Vagina (tissue), 2 donors: ENCODE results near the gene POLK. TPM values are rescaled to one million over a fixed set of nuclear protein-coding genes. Genes with fewer than 3 reads are reported as not detected.
"Not testable (repeated sequence)": the region's sequence is repeated elsewhere in the genome, so short reads cannot be mapped to it uniquely, and the experiment has no call there.

Source experiments
- DNase-seq, 2 donors: peaks; one replicate each; pipeline ENCODE4 v3.0.0-alpha.2; 2017; ENCODE audit errors: extremely low spot score in 2 of 2
- H3K27ac ChIP-seq: fragments of 200-600 bp; sonication (generic); one replicate; pipeline ENCODE4 v1.5.1; 2019
- H3K27me3 ChIP-seq: fragments of 200-600 bp; sonication (generic); one replicate; pipeline ENCODE4 v1.5.1; 2019
- H3K36me3 ChIP-seq, 2 donors: fragments of 200-600 bp; sonication (generic); one replicate each; pipeline ENCODE4 v1.5.1; 2017 to 2019
- H3K4me1 ChIP-seq: fragments of 200-600 bp; sonication (generic); one replicate; pipeline ENCODE4 v1.5.1; 2019
- H3K4me3 ChIP-seq, 2 donors: fragments of 200-600 bp; sonication (generic); 1 replicate in 1 of 2; 2 replicates in 1 of 2; pipeline ENCODE4 v1.5.1; 2016 to 2019
- H3K9me3 ChIP-seq: fragments of 200-600 bp; sonication (generic); one replicate; pipeline ENCODE4 v1.5.1; 2019
- POLR2A ChIP-seq, 2 donors: fragments of 450-650 bp; IDR thresholded peaks; one replicate each; pipeline ENCODE4 v1.6.1; 2017; ENCODE audit warnings: antibody characterized with exemption in 2 of 2, mild to moderate bottlenecking in 2 of 2, moderate library complexity in 2 of 2
- POLR2AphosphoS5 ChIP-seq, 2 donors: sonication (generic); formaldehyde crosslinking; IDR thresholded peaks; one replicate each; pipeline ENCODE4 v1.9.0; 2017; ENCODE audit warnings: antibody characterized with exemption in 2 of 2, mild to moderate bottlenecking in 2 of 2, low read depth in 1 of 2; ENCODE audit not compliant: insufficient read depth in 1 of 2
- intact Hi-C: fragments of 100-400 bp; cut with DNase I; formaldehyde crosslinking; loops from one replicate; pipeline ENCODE4 v1.15.1; 2023
- total RNA-seq: library from RNA; depleted of rRNA; stranded (reverse); fragments of >200 nt; gene quantifications from one replicate; pipeline ENCODE4 v1.2.3, GENCODE V29; 2016
- TF ChIP-seq, protein P1 (sequence below), 3 experiments: fragments of 450-650 bp in 2 of 3; fragments of 200-600 bp in 1 of 3; sonication (generic) in 1 of 3; IDR thresholded peaks; one replicate each; pipeline ENCODE4 v1.5.1; 2017 to 2019; ENCODE audit warnings: antibody characterized with exemption in 3 of 3, mild to moderate bottlenecking in 2 of 3, moderate library complexity in 2 of 3

Gene POLK
- total RNA-seq, 1 donor from 2014 or later, result 31.4 TPM

DNA sequence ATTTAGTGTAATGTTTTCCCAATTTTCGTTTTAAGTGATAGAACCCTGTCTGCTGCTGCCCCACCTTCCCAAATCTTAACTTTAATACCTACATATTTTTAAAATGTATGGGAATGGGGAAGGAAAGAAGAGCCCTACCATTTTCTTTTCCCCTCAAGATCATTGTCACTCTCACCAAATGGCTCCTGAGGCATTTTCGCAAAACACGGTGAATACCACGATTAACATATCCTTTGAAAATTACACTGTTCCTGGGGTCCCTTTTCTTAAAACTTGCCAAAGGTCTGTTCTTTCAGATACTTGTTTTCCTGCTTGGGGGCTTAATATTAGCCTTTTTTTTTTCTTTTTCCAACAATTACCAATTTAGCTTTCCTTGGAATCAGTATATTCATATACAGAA, 36.3 kb upstream of the POLK start:
- TF ChIP-seq POLR2AphosphoS5 (IDR thresholded peaks at IDR 0.05; ENCODE audit: insufficient read depth in 1 of 2, low read depth in 1 of 2), result no peak
- TF ChIP-seq POLR2A (IDR thresholded peaks at IDR 0.05), result no peak
- TF ChIP-seq, protein P1, sequence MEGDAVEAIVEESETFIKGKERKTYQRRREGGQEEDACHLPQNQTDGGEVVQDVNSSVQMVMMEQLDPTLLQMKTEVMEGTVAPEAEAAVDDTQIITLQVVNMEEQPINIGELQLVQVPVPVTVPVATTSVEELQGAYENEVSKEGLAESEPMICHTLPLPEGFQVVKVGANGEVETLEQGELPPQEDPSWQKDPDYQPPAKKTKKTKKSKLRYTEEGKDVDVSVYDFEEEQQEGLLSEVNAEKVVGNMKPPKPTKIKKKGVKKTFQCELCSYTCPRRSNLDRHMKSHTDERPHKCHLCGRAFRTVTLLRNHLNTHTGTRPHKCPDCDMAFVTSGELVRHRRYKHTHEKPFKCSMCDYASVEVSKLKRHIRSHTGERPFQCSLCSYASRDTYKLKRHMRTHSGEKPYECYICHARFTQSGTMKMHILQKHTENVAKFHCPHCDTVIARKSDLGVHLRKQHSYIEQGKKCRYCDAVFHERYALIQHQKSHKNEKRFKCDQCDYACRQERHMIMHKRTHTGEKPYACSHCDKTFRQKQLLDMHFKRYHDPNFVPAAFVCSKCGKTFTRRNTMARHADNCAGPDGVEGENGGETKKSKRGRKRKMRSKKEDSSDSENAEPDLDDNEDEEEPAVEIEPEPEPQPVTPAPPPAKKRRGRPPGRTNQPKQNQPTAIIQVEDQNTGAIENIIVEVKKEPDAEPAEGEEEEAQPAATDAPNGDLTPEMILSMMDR (IDR thresholded peaks at IDR 0.05), result no peak
- Histone ChIP-seq H3K9me3 (no peaks in the 10 kb centered on the region), H3K27ac (no peak overlapping the region), H3K27me3 (no peaks in the 10 kb centered on the region), H3K4me1 (no peaks in the 10 kb centered on the region), H3K4me3 (no peak overlapping the region), H3K36me3 (no peaks in the 10 kb centered on the region)
- intact Hi-C loops, result no loop called here
- DNase-seq, result no peak

DNA sequence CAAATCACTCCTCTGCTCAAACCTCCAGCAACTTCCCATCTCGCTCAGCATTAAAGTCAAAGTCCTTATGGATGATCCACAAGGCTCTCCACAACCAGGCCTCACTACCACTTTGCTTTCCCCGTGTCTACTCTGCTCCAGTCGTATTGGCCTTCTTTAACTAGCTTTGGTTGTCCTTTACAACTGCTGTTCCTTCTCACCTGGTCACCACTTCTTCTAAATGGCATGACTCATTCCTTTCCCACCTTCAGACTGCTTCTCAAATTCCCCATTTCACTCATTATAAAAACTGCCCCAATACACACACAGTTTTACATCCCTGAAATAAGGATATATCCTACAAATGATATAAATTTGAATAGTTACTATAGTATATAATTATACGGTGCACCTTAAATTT, 30.7 kb upstream of the POLK start:
- no peaks in the 10 kb centered on the region for H3K36me3 ChIP-seq
- intact Hi-C loops, result no loop called here
- no peak for DNase-seq
- no peaks in the 10 kb centered on the region for H3K9me3 ChIP-seq
- no peak overlapping the region for H3K4me3 ChIP-seq
- H3K27ac ChIP-seq, result no peak overlapping the region
- H3K27me3 ChIP-seq, result no peaks in the 10 kb centered on the region
- TF ChIP-seq, protein P1 (IDR thresholded peaks at IDR 0.05), result no peak
- TF ChIP-seq POLR2A (IDR thresholded peaks at IDR 0.05) (no peak), POLR2AphosphoS5 (IDR thresholded peaks at IDR 0.05; ENCODE audit: insufficient read depth in 1 of 2, low read depth in 1 of 2) (no peak)
- H3K4me1 ChIP-seq, result no peaks in the 10 kb centered on the region

DNA sequence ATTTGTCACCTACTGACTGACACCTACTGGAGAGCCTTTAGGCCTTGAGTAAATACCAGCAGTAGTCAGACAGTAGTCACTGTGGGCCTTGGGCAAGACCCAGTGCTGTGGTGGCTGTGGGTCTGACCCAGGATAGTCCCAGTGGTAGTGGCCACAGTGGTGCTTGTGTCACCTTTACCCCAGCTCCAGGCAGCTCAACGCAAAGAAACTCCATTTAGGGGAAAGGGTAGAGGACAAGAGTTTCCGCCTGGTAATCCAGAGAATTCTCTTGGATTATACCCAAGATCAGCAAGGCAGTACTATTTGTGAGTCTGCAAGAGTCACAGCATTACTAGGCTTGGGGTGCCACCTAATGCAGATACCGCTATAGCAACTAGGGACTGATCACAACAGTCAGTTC, 29.2 kb upstream of the POLK start:
- no peak for TF ChIP-seq POLR2A (IDR thresholded peaks at IDR 0.05)
- TF ChIP-seq, protein P1 (IDR thresholded peaks at IDR 0.05), result no peak
- TF ChIP-seq POLR2AphosphoS5 (IDR thresholded peaks at IDR 0.05; ENCODE audit: insufficient read depth in 1 of 2, low read depth in 1 of 2), result no peak
- Histone ChIP-seq H3K36me3 (no peaks in the 10 kb centered on the region), H3K27ac (no peak overlapping the region), H3K4me3 (no peak overlapping the region), H3K4me1 (no peaks in the 10 kb centered on the region), H3K27me3 (no peaks in the 10 kb centered on the region), H3K9me3 (peaks cover 2% of the 10 kb centered on the region)
- no peak for DNase-seq
- intact Hi-C loops, result no loop called here

DNA sequence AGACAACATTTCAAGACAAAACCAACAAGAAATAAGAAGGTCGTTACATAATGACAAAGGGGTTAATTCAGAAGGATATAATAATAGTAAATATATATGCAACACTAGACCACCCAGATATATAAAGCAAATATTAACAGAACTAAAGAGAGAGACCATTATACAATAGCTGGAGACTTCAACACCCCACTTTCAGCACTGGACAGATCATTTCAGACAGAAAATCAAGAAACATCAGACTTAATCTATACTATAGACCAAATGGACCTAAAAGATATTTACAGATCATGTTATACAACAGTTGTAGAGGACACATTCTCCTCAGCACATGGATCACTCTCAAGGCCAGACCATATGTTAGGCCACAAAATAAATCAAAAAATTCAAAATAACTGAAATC, 27.1 kb upstream of the POLK start:
- Histone ChIP-seq H3K27me3 (no peaks in the 10 kb centered on the region), H3K4me1 (no peaks in the 10 kb centered on the region), H3K27ac (no peak overlapping the region), H3K4me3 (no peak overlapping the region), H3K36me3 (no peaks in the 10 kb centered on the region), H3K9me3 (peaks cover 6% of the 10 kb centered on the region)
- TF ChIP-seq POLR2AphosphoS5 (IDR thresholded peaks at IDR 0.05; ENCODE audit: insufficient read depth in 1 of 2, low read depth in 1 of 2) (no peak), POLR2A (IDR thresholded peaks at IDR 0.05) (no peak)
- TF ChIP-seq, protein P1 (IDR thresholded peaks at IDR 0.05), result no peak
- DNase-seq, result no peak
- intact Hi-C loops, result no loop called here

DNA sequence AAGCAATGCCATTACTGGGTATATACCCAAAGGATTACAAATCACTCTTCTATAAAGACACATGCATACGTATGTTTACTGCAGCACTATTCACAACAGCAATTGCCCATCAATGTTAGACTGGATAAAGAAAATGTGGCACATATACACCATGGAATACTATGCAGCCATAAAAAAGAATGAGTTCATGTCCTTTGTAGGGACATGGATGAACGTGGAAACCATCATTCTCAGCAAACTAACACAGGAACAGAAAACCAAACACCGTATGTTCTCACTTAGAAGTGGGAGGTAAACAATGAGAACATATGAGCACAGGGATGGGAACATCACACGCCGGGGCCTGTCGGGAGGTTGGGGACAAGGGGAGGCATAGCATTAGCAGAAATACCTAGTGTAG, 21.8 kb upstream of the POLK start:
- DNase-seq, intact Hi-C loops, H3K4me1 ChIP-seq, H3K27ac ChIP-seq, H3K9me3 ChIP-seq, H3K27me3 ChIP-seq, H3K36me3 ChIP-seq, H3K4me3 ChIP-seq: not testable (repeated sequence)

DNA sequence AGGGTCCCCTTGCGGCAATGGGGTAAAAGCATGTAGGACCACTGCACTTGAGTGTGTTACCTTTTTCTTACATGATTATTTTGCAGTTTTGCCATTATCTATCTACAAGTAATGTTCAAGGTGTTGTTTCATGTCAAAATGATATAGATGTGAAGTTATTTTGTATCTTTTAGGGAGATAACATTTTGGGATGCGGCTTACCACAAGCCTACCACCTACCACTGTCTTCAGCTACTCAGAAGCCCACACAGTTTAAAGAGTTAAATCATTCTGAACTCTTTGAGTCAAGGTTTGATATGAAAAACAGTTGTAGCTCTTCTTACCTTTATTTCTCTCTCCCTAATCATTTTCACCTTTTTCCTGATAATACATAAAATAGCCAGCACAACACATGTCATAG, 20.1 kb upstream of the POLK start:
- Histone ChIP-seq H3K27ac (no peak overlapping the region), H3K4me3 (no peak overlapping the region), H3K27me3 (no peaks in the 10 kb centered on the region), H3K36me3 (no peaks in the 10 kb centered on the region), H3K9me3 (peaks cover 6% of the 10 kb centered on the region), H3K4me1 (no peaks in the 10 kb centered on the region)
- intact Hi-C loops, result no loop called here
- DNase-seq, result no peak
- TF ChIP-seq, protein P1 (IDR thresholded peaks at IDR 0.05), result no peak
- TF ChIP-seq POLR2A (IDR thresholded peaks at IDR 0.05) (no peak), POLR2AphosphoS5 (IDR thresholded peaks at IDR 0.05; ENCODE audit: insufficient read depth in 1 of 2, low read depth in 1 of 2) (no peak)
